Activated T-helper 1 cell treated with Interleukin-2 at 50 U/mL for 16 hours (primary cell): Measurements from ENCODE around the gene FSD1.
"Not testable (repeated sequence)": the region's sequence is repeated elsewhere in the genome, so short reads cannot be mapped to it uniquely, and the experiment has no call there.

Experiments
- DNase-seq: peaks from one replicate; pipeline ENCODE4 v3.0.0-alpha.2; 2020; ENCODE audit warnings: low read depth

The FSD1 gene

DNA sequence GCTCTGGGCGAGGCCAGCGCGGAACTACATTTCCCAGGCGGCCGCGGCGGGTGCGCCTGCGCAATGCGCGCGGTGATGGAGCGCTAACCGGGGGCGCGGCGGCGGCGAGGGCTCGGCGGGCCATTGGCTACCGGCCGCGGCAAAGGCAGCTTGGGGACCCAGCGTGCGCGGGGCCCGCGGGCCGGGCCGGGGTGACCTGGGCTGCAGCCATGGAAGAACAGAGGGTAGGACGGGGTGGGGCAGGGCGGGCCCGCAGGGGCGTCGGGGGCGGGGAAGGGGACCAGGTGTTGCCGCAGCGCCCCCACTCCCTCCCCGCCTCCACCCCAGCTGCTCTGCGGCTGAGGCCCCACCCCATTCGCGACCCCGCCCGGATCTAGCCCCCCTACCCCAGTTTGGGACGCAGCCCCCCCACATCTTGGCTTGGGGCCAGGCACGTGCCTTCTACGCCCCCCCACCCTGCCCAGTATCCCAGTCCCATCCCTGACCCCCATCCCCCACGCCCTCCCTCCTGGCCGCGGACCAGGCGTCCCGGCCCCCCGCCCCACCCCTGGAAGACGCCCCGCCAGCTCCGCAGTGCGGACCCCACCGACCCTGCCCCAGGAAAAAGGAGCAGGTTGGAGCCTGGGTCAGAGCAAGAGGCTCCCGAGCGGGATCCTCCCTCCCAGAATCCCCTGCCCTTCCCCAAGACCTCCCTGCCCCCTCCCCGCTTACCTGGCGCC, at the start of gene FSD1:
FSD1 (plus strand) TSS at position 61 of the 719 bp plus-strand sequence; CDS start at position 210, 149 bp downstream.
- peak; percentile 35 for DNase-seq

DNA sequence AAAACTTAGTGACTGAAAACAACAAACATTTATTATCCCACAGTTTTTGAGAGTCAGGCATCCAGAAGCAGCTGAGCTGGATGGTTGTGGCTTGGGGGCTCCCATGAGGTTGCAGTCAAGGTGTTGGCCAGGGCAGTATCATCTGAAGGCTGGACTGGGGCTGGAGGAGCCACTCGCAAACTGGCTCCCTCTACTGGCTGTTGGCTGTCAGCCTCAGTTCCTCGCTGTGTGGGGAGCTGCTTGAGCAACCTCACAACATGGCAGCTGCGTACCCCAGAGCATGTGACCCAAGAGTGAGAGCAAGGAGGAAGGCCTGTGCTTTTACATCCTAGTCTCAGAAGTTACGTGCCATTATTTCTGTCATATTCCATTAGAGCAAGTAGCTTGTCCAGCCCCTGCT, 47.8 kb upstream of the FSD1 start:
- no peak for DNase-seq

DNA sequence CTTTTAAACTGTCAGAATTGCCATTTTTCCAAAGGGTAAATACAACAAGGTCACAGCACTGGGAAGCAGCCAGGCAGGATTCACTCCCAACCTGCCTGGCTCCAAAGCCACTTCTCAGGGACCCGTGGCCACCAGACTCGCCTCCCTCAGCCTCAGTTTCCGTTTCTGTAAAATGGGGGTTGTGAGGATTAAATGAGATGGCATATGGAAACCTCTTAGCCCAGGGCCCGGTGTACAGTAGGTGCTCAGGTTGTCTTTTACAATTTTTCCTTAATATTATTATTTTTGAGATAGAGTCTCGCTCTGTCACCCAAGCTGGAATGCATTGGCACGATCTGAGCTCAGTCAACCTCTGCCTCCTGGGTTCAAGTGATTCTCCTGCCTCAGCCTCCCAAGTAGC, 47.4 kb upstream of the FSD1 start:
- DNase-seq: no peak

DNA sequence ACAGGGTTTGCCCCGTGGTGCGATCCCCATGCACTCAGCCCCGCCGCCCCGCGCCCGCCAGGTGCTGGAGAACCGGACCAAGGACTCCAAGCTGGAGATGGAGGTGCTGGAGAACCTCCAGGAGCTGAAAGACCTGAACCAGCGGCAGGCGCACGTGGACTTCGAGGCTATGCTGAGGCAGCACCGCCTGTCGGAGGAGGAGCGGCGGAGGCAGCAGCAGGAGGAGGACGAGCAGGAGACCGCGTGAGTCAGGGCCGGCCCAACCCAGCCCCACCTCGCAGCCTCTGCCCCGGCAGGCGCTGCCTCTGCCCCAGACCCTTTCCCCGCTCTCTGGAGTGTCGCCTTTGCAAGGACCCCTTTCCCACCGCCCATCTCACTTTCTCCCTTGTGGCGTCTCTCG, 46.2 kb upstream of the FSD1 start:
- no peak for DNase-seq

DNA sequence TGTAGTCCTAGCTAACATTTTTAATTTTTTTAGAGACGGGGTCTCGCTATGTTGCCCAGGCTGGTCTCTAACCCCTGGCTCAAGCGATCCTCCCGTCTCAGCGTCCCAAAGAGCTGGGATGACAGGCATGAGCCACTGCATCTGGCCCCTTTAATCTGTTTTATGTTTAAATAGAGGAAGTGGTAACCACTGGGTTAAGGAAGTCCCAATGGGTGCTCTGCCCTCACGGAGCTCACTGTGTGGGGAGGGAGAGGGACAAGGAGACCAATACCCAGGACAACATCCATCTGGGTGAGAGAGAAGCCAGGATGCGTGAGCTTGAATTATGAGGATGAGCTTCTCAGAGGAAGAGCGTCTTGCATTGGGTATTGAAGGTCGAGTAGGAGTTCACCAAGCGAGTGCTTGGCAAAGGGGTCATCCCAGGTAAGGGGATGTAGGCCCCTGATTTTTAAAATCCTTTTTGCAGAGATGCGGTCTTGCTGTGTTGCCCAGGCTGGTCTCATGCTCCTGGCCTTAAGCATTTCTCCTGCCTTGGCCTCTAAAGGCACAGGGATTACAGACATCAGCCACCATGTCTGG, 43.7 kb upstream of the FSD1 start:
- no peak for DNase-seq

DNA sequence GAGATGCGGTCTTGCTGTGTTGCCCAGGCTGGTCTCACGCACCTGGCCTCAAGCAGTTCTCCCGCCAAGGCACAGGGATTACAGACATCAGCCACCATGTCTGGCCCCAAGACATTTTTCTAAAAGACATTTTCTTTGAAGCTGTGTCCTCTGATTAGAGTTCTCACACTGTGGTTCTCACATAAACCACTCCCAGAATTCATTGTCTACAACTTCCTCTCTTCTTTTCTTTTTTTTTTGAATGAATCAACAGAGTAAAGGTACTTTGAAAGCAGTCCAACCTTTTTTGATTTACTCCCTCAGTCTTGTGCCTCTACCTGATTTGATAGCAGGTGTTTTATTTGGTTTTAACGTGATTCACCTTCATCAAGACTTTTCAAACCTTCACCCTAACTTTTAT, 39.6 kb upstream of the FSD1 start:
- no peak for DNase-seq

DNA sequence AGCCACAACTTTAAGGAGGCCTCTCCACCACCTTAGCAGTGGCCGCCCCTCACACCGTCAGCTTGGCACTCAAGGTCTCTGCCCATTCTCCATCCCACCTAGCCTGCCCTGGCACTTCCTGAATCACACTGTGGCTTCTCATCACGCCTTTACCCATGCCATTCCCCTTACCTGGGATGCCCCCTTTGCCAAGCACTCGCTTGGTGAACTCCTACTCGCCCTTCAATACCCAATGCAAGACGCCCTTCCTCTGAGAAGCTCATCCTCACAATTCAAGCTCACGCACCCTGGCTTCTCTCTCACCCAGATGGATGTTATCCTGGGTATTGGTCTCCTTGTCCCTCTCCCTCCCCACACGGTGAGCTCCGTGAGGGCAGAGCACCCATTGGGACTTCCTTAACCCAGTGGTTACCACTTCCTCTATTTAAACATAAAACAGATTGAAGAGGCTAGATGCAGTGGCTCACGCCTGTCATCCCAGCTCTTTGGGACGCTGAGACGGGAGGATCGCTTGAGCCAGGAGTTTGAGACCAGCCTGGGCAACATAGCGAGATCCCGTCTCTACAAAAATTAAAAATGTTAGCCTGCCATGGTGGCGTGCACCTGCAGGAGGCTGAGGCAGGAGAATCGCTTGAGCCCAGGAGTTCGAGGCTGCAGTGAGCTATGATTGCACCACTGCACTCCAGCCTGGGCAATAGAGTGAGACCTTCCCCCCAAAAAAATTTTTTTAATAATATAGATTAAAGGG, 38.0 kb upstream of the FSD1 start:
- DNase-seq: no peak

DNA sequence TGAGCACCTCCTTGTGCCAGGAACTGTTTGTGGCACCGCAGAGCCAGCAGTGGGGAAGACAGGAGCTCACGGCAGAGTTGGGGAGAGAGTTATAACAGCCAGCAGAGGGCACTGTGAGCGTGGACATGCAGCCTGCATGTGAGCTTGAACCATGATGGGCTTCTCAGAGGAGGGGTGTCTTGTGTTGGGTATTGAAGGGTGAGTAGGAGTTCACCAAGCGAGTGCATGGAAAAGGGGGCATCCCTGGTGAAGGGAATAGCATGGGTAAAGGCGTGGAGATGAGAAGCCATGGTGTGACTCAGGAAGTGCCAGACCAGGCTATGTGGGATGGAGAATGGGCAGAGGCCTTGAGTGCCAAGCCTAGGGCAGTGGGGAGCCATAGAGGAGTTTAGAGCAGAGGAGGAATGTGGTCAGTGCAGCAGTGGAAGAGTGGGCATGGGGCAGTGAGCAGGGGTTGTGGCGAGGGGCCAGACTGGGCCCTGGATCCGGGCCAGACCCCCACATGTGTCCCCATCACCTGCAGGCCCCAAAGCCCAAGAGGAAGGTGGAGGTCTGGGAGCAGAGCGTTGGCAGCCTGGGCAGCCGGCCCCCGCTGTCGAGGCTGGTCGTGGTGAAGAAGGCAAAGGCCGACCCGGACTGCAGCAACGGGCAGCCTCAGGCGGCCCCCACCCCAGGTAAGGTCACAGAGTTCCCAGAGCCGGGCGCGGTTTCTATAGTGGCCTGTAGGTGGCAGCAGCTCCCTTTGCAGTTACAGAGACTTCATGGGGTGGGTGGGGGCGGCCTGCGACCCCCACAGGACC, 37.1 kb upstream of the FSD1 start:
- peak; percentile 27 for DNase-seq

DNA sequence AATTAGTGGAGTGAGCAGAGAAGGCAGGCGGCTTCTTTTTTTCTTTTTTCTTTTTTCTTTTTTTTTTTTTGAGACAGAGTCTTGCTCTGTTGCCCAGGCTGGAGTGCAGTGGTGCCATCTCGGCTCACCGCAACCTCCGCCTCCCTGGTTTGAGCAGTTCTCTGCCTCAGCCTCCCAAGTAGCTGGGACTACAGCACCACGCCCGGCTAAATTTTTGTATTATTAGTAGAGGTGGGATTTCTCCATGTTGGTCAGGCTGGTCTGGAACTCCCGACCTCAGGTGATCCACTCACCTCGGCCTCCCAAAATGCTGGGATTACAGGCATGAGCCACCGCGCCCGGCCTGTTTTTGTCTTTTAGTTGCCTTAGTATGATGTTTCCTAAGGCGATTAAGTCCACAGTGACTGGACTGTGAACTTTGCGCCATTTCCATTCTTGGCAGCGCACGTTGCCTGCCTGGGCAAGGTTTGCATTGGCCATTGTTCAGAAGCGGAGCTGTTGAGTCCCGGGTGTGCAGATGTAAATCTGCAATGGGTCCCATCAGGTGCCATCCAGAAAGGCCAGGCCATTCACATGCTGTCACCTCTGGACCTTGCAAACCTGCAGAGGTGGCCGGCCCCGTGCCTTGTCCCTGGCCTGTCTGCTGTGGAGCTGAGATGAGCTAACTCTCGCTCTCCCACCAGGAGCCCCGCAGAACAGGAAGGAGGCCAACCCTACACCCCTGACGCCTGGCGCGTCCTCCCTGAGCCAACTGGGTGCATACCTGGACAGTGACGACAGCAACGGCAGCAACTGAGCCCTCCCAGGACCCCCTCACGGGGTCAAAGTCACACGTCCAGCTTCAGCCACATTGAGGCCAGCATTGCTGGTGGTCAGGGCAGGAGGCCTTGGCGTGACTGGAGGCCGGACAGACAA, 36.2 kb upstream of the FSD1 start:
- DNase-seq: no peak

DNA sequence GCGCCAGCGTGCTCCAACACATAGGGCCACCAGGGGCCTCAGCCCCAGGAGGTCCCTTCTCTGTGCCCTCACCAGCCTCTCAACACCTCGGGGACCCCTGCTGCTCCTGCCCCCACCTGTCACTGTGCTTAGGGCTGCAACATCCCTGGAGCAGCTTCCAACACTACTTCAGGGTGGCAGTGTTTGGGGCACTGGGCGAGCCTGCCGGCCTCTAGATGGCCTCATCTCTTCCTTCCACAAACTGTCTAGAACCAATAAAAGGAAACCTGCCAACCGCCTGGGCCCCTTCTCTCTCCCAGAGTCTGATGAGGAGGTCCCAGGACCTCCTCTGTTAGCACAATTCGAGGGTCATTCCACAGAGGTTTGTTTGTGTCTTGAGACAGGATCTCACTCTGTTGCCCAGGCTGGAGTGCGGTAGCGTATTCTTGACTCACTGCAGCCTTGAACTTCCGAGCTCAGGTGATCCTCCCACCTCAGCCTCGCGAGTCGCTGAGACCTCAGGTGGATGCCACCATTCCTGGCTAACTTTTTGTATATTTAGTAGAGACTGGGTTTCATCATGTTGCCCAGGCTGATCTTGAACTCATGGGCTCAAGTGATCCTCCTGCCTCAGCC, 35.5 kb upstream of the FSD1 start:
- no peak for DNase-seq

DNA sequence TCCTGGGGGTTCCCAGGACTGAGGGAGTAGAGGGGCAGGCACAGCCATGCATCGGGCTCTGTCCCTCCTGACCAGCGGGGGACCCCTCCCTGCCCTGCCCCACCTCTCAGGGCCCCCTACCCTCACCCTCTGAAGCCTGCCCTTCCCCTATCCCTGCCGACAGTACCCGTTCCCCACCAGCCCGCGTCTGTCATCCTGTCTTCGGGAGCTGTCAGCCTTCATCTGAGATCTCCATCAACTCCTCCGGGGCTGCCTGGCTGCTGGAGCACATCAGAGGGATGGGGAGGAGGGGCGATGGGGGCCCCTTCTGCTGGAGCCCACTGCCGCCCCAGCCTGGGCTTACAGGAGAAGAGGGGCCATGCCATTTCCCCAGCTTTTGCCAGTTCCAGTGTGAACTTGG, 31.5 kb upstream of the FSD1 start:
- DNase-seq: no peak

DNA sequence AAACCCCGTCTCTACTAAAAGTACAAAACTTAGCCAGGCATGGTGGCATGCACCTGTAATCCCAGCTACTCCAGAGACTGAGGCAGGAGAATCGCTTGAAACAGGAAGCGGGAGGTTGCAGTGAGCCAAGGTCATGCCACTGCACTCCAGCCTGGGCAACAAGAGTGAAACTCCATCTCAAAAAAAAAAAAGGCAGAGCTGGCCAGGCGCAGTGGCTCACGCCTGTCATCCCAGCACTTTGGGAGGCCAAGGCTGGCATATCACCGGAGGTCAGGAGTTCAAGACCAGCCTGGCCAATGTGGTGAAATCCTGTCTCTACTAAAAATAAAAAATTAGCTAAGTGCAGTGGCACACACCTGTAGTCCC, 30.1 kb upstream of the FSD1 start:
- not testable (repeated sequence) for DNase-seq

DNA sequence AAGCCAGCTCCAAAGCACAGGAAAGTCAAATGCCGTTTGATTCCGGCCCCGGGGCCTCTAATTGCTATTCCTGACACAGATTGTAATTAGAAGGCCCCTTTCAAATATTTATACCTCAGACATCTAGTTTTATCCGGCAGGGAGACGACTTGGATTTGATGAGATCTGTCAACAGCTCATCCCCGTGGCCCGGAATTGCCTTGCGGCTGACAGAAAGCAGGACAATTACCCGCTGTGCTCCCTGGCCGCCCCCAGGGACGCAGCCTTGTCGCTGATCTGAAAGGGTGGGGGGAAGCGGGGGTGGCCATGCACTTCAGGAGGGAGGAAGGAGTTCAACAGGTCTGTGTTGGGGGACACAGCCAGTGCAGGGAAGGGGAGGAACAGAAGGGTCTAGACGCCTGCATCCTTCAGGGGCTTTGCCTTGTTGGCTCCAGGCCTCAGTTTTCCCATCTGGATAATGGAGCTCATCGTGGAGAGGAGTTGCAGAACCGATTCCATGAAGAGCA, 27.2 kb upstream of the FSD1 start:
- DNase-seq: no peak

DNA sequence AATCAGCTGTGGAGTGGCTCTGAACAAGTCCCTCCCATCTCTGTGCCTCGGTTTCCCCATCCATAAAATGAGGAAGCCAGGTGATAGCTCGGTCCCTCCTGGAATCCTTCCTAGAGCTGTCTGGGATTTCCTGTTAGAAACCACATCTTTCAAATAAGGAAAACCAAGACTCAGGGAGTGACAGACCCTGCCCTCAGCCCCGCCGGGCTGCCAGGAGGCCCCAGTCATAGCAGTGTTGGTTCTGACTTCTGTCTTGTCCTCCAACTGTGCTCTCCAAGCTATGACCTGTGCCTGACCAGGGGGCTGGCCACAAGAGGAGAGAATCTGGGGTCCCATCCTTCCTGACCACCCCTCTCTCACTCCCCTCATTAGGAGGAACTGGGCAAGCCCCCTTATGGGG, 26.4 kb upstream of the FSD1 start:
- DNase-seq: no peak

DNA sequence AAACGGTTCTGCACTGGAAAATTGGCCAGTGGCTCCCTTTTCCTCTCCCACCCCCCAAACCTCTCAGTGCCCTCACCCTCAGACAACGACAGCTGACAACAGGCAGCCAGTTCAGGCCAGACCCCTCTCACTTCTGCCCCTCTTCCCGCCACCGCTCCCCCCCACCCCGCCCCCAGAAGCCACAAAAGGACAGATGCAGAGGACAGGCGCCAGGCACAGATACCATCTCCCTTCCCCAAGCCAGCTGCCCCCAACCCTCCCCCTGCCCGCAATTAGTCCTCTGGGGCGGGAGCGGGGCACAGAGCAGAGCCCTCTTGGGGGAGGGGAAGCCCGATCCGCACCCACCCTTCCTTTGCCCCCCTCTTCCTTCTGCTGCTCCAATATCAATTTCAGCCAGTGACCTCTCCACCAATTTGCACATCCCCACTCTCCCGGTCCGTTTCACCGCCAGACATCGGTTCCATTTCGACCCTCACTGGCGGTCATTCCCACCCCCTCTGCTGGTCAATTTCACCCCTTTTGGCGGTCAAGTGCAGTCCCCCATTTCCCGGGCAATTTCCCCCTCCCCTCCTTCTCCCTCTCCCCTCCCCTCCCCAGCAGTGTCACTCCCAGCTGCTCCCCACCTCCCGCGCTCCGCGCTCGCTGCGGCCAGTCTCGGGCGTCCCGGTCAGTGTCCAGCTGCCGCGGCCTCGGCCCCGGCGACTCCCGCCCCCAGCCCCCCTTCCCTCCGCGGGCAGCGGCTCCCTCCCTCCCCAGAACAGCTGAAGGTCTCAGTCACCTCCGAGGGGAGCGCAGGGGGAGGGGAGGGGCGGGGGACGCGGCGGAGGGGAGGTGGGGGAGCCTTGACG, 25.8 kb upstream of the FSD1 start, which contains the start of gene SHD:
SHD (plus strand) TSS at position 848 of the 848 bp plus-strand sequence. CDS start 798 bp downstream, outside the sequence.
- DNase-seq: no peak

DNA sequence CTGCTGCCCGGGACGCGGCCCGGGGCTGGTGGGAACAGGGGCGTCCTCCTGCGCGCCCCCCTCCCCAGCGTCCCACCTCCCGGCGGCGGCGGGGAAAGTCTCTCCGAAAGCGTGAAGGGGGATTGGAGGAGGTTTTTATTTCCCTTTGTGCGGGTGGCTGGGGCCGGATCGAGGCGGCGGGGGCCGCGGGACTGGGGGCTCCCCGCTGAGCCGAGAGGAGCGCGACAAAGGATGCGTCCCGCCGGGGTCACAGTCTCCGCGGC, 25.2 kb upstream of the FSD1 start:
- no peak for DNase-seq

DNA sequence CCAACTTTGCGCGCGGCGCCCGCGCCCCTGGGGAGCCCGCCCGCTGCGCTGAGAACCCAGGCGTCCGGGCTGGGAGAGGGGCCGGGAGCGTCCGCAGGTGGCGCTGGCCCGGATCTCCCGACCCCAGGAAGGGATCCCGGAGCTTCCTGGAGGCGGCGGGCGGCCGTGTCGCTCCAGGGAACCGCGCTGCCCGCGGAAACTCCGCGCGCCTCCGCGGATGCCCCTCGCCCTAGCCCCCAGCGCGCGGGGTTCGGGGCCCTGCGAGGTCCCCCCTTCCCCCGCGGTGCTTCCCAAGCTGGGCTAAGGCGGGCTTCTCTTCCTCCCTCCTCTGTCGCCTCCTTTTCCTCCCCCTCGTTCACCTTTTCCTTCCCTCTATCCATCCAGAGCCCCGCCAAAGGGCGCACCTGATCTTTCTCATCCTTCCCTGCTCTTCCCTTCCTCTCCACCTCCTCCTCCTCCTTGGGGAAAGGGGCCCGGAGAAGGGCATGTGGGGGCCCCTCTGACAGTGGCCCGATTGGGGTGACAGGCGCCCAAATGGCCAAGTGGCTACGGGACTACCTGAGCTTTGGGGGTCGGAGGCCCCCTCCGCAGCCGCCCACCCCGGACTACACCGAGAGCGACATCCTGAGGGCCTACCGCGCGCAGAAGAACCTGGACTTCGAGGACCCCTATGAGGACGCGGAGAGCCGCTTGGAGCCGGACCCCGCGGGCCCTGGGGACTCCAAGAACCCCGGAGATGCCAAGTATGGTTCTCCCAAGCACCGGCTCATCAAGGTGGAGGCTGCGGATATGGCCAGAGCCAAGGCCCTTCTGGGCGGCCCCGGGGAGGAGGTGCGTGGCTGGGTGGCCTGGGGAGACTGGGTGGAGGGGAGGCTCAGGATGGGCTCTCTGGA, 24.6 kb upstream of the FSD1 start:
- no peak for DNase-seq

DNA sequence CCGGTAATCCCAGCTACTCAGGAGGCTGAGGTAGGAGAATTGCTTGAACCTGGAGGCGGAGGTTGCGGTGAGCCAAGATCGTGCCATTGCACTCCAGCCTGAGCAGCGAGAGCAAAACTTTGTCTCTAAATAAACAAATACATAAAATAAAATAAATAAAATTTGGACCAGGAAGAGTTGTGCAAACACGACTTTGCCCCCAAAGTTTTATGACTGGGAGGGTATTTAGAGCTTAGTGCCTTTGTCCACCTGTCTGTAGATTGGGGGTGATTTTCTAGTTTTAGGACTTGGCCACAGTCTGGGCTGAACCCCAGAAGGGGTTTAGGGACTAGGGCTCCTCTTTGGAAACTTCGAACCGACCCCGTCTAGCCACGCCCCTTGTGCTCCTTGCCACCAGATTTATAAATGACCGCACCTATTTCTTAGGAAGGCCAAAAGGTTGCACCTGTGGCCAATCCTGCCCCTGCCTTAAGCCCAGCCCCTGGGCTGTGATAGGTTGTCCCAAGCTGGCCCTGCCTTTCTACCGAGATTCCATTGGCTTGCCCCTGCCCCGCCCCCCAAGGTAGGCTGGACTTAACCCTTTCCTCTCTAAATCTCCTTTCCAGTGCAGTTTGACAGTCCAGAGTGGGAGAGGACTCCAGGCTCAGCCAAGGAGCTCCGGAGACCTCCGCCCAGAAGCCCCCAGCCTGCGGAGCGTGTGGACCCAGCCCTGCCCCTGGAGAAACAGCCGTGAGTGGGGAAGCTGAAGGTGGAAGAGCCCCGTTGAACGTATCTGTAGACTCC, 20.0 kb upstream of the FSD1 start:
- no peak for DNase-seq
